ENCODE data around the gene TMCO5A.

Gene TMCO5A

GRCh38 chr15:37973856-37974255 is 39.4 kb downstream of the TMCO5A start:
- TF ChIP-seq ZFX (IDR thresholded peaks at IDR 0.05; ENCODE audit: borderline replicate concordance) (no peak), CTCF (IDR thresholded peaks at IDR 0.05) (no peak)
- H3K27ac ChIP-seq: no peak overlapping the region

DNA sequence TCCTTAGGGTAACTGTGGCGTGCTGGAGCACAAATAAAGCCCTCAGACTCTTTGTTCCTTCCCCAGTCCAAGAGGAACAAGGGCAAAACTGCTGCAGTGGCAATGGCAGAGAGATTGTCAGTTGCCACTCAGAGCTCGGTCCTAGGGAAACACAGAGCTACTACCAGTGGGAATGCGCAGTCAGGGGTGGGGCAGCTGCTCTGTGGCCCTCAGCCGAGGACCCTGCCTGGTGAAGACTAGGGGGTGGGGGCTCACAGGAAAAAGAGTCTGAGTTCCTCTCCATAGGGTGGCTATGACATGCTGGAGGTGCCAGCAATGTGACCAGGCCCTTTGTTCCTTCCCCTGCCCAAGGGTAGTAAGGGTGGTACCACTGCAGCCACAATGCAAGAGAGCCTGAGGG is 43.8 kb downstream of the TMCO5A start:
- TF ChIP-seq ZFX (IDR thresholded peaks at IDR 0.05; ENCODE audit: borderline replicate concordance) (no peak), CTCF (IDR thresholded peaks at IDR 0.05) (no peak)
- H3K27ac ChIP-seq: no peak overlapping the region

DNA sequence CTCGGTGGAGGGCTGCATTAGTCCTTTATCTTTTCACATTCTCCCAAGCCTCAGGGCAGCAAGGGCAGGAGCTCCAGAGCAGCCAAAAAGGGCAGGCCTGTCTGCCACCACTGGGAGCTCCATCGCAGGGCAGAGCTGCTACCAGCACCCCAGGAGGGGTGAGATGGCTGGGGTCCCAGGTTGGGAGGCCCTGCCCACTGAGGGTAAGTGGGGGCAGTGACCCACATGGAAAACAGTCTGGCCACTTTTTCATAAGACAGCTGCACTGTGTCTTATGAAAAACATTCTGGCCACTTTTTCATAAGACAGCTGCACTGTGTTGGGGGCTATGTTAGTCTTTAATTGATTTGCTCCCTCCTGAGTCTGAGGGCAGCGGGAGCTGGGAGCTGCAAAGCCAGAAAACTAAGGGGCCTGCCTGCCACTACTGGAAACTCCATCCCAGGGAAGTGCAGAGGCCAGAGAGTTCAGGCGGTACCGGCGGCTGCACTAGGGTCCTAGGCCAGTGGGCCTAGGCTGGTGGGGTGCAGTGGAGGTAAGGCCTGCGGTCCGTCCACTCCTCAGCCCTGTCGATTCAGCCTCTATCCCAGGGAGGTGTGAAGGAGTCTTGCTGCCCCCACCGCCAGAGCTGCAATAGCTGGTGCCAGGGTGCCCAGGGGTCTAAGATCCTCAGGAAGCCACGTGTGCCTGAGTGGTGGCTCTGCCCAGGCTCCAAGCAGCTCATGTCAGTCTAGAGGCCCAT is 45.4 kb downstream of the TMCO5A start:
- TF ChIP-seq CTCF (IDR thresholded peaks at IDR 0.05) (no peak), ZFX (IDR thresholded peaks at IDR 0.05; ENCODE audit: borderline replicate concordance) (no peak)
- H3K27ac ChIP-seq: no peak overlapping the region

DNA sequence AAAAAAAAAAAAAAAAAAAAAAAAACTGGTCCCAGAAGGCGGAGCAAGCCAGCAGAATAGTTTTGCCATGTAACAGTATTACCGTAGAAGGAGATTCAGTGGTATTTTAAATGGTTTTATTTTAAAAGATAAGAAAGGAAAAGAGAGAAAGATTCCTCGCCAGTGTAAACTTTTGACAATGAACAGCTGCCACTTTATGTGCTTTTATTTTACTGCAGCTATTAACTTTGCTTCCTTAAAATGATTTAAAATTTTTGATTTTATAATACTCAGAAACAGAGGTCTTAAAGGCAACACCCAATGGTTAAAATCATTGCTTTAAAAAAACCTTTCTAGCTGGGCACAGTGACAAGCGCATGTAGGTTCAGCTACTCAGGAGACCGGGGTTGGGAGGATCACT is 46.8 kb downstream of the TMCO5A start:
- TF ChIP-seq ZFX (IDR thresholded peaks at IDR 0.05; ENCODE audit: borderline replicate concordance): no peak
- H3K27ac ChIP-seq: no peak overlapping the region

- no peak overlapping the region for H3K27ac ChIP-seq
- TF ChIP-seq CTCF (IDR thresholded peaks at IDR 0.05): peak; percentile 61
- TF ChIP-seq ZFX (IDR thresholded peaks at IDR 0.05; ENCODE audit: borderline replicate concordance): no peak
Observed at GRCh38 chr15:37981775-37982174, 47.3 kb downstream of the TMCO5A start.

- H3K27ac ChIP-seq: no peak overlapping the region
- TF ChIP-seq CTCF (IDR thresholded peaks at IDR 0.05) (no peak), ZFX (IDR thresholded peaks at IDR 0.05; ENCODE audit: borderline replicate concordance) (no peak)
Observed at GRCh38 chr15:37984368-37984767, 49.9 kb downstream of the TMCO5A start.

GRCh38 chr15:37995461-37996347 is 61.3 kb downstream of the TMCO5A start:
- TF ChIP-seq ZFX (IDR thresholded peaks at IDR 0.05; ENCODE audit: borderline replicate concordance): no peak
- peak; percentile 71 for TF ChIP-seq CTCF (IDR thresholded peaks at IDR 0.05)
- no peak overlapping the region for H3K27ac ChIP-seq
